Effector CD4-positive, alpha-beta T cell (primary cell): ENCODE data around the gene LRRC63.
"Not testable (repeated sequence)": the region's sequence is repeated elsewhere in the genome, so short reads cannot be mapped to it uniquely, and the experiment has no call there.

Experiments
- DNase-seq: peaks from one replicate; pipeline ENCODE4 v3.0.0-alpha.2; 2020

Gene LRRC63

GRCh38 chr13:46181840-46182490 lies 29.8 kb upstream of the LRRC63 start, which contains the start of gene LCP1:
TSS of gene LCP1 (minus strand) at chr13:46182177. CDS start at chr13:46159662, 22,515 bp downstream.
- peak; percentile 75 for DNase-seq

- DNase-seq, result no peak
These were observed 29.2 kb upstream of the LRRC63 start for GRCh38 chr13:46182491-46182877.

DNA sequence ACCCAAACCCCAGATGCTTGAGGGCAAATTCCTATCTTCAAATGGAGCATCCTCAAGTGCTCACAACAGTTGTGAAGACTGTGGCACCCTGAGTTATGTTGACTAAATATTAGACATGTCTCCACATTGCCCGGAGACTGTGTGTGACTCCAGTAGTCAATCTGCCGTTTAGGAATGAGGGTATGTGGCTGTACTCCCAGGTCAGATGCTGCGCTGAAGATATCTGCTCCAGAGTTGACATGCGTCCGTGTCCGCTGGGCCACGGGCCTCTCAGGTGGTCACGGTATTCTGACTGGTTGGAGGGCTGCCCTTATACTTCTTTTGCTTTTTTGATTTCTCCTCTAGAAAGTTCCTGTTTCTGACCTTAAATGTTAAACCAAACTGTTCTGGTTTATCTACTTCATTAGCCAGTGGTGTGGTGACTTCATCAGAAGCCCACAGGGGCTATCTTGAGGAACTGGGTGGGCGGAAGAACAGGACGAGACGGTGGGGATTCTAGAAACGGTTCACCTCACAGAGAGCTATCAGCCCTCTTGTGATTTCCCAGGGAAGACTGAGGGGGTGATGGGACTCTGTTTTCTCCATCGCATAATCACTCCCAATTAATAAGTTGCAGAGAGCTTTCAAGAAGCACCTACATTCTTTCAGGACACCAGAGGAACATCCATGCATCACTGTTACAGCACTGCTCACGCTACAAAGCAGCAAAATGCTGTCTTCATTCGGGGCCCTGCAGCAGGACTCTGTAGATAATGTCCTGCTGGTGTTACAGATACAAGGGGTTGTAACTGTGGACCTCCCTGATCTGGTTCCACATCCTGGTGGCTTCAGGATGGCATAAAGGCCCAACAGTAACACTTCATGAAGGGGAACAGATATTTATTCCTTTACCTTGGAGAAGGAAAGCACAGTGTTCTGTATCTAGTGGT lies 28.4 kb upstream of the LRRC63 start:
- DNase-seq, result no peak

DNA sequence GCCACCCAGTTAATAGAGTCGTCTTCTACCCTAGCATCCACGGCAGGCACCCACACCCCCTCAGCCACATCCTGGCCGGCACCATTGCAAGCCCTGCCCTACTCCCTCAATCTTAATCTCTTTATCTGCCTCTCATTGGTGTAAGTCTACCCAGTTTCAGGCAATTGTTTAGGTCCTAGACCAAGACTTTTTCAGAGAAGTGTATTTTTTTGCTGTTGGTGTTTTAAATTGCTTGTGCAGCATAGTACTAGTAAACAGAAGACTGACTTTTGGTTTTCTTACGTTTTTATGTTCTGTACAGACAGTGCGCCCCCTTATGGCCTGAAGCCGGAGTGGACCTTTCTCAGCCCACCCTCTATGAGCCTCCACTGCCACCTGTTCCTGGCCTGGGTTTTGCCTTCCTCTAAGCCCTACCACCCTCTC lies 27.4 kb upstream of the LRRC63 start:
- peak; percentile 65 for DNase-seq

DNA sequence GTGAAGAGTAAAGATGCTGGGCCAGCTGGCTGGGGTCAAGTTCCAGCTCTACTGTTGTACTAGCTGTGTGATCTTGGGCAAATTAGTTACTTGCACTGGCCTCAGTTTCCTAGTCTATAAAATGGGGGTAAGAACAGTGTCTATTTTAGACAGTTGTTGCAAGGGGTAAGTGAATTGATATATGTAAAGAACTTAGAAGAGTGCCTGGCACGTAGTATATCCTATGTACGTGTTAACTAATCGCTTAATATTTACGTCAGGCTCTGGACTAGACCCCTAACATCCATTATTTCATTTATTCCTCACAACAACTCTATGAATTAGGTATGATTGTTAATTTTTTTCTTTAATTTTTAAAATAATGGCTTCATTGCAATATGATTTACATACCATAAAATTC lies 26.1 kb upstream of the LRRC63 start:
- no peak for DNase-seq

DNA sequence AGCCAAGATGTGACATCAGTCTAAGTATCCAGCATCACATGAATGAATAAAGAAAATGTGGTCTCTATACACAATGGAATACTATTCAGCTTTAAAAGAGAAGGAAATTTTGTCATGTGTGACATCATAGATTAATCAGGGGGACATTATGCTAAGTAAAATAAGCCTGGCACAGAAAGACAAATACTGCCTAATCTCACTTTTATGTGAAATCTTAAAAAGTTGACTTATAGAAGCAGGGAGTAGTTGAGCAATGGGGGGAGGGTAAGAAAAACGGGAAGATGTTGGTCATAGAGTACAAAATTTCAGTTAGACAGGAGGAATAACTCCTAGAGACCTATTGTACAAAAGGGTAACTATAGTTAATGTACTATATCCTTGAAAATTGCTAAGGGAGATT lies 19.3 kb upstream of the LRRC63 start:
- no peak for DNase-seq

GRCh38 chr13:46195016-46195415 lies 16.7 kb upstream of the LRRC63 start:
- no peak for DNase-seq

- no peak for DNase-seq
These were observed 14.3 kb upstream of the LRRC63 start for GRCh38 chr13:46197299-46198048.

DNA sequence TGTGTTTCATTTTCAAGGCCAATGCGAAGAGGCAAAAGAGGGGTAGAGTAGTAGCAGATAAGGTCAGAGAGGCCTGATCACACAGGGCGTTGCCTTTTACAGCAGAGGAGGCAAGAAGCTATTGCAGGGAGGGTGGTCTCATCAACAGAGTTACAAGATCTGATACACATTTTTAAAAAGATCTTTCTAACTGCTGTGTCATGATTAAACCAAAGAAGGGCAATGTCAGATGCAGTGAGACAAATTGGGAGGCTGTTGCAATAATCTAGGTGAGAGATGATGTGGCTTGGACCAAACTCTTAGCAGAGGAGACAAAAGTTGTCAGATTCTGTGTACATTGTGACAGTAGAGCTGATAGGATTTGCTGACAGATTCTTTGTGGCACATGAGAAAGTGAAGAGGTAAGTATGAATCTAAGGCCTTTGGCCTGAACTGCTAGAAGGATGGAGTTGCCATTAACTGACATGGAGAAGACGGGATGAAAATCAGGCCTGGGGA lies 13.0 kb upstream of the LRRC63 start:
- no peak for DNase-seq

GRCh38 chr13:46202188-46202795 lies 9.4 kb upstream of the LRRC63 start:
- no peak for DNase-seq

GRCh38 chr13:46202966-46203365 lies 8.8 kb upstream of the LRRC63 start:
- DNase-seq, result no peak

- no peak for DNase-seq
These were observed 5.6 kb upstream of the LRRC63 start for GRCh38 chr13:46206143-46206542.

GRCh38 chr13:46207828-46208227 lies 3.9 kb upstream of the LRRC63 start:
- DNase-seq, result no peak

DNA sequence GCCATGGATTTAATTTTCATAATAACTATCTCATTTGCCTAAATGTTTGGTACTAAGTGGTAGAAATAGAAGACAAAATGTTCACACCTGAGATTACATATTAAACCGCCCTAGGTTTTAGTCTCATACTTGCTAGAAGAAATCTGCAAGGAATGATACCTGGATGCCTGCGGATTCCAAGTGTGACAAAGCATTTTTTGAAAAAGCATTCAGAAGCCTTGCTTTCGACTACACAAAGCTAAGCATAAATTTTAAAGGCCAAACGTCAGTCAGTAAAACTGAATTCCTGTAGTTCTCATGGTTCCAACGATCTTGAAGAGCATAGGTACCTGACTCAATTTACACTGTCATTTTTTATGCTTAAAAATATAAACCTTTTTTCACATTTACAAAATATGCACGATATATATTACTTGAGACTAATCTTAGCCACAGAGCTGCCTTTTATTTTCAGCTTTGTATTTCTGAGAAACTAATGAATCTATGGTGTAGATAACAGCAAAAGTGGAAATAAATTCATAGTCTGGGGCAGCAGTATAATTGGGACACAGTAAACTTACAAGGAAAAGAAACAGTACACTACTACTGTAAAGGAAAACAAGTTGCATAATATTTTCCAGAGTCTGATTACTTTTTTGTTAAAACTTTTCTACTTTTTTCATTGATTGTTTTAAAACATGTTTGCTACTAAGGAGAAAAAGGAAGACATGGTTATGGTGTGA lies 1.2 kb upstream of the LRRC63 start:
- no peak for DNase-seq

GRCh38 chr13:46211116-46211482 lies 629 bp upstream of the LRRC63 start:
- peak; percentile 14 for DNase-seq

GRCh38 chr13:46213242-46213641 lies 1.5 kb downstream of the LRRC63 start:
- DNase-seq, result no peak

DNA sequence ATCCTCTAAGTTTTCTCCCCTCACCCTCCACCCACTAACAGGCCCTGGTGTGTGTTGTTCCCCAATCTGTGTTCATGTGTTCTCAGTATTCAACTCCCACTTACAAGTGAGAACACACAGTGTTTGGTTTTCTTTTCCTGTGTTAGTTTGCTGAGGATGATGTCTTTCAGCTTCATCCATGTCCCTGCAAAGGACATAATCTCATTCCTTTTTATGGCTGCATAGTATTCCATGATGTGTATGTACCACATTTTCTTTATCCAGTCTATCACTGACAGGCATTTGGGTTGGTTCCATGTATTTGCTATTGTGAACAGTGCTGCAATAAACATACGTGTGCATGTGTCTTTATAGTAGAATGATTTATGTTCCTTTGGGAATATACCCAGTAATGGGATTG lies 3.0 kb downstream of the LRRC63 start:
- not testable (repeated sequence) for DNase-seq

DNA sequence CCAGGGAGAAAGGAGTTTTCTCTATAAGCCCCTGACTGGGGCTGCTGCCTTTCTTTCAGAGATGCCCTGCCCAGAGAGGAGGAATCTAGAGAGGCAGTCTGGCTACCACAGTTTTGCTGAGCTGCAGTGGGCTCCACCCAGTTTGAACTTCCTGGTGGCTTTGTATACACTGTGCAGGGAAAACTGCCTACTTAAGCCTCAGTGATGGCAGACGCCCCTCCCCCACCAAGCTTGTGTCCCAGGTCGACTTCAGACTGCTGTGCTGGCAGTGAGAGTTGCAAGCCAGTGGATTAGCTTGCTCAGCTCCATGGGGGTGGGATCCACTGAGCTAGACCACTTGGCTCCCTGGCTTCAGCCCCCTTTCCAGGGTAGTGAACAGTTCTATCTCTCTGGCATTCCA lies 8.5 kb downstream of the LRRC63 start:
- not testable (repeated sequence) for DNase-seq

- no peak for DNase-seq
These were observed 17.5 kb downstream of the LRRC63 start for GRCh38 chr13:46229251-46229650.

- no peak for DNase-seq
These were observed 20.6 kb downstream of the LRRC63 start for GRCh38 chr13:46232281-46232680.

DNA sequence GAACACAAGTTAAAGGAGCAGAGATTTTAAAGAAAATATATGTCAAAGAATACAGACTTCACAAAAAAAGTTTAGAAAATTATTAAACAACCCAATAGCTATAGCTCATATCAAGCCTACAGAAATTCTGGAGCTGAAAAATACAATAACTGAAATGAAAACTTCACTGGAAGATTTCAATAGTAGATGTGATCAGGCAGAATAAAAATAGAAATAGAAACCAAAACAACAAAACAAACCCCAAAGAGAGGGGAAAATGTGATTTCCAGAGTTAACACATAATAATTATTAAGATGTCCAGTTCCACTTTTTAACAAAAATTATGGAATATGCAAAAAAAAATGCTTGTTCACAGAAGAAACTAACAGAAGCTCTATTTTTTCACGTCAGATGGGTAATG lies 23.6 kb downstream of the LRRC63 start:
- no peak for DNase-seq

DNA sequence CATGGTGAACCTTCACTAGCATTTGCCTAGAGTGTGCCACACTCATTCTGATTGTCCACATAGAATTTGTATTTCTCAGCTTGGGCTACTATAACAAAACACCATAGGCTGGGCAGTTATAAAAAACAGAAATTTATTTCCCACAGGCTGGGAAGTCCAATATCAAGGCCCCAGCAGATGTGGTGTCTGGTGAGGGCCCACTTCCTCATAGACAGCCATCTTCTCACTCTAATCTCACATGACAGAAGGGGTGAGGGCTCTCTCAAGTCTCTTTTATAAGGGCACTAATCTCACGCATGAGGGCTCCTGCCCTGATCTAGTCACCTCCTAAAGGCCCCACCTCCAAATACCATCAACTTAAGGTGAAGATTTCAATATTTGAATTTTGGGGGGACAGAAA lies 53.6 kb downstream of the LRRC63 start:
- DNase-seq, result no peak
